ENCODE results near the gene TXNDC17.
"Not testable (repeated sequence)": the region's sequence is repeated elsewhere in the genome, so short reads cannot be mapped to it uniquely, and the experiment has no call there.

The TXNDC17 gene

DNA sequence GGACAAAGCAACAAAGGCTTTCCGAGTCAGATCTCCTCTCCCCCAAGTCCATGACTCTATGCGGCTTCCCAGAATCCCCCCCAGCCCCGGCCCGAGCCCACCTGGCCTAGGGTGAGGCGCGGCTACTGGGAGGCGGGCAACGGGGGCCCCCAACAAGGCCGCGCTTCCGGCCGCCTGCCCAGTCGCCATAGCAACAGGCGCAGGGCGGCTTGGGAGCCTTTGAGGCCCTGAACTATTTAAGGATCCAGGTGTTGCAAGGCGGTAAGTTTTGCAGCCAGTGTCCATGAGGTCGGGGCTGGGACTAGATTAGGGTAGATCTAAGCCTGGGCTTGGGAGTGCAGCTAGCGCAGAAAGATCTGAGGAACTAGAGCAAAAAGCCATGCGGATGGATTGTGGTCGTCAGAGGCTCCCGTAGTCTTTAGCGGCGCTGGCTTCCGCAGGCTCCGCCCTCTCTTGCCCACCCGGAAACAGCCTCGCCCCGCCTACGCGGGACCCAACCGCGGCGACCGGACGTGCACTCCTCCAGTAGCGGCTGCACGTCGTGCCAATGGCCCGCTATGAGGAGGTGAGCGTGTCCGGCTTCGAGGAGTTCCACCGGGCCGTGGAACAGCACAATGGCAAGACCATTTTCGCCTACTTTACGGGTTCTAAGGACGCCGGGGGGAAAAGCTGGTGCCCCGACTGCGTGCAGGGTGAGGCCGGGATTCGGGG lies at the start of gene TXNDC17, which contains the start of gene KIAA0753:
TSS of gene TXNDC17 (plus strand) at position 525 of the 711 bp plus-strand sequence. CDS start at position 548, 23 bp downstream.
TSS of gene KIAA0753 (minus strand) at position 176 of the 711 bp plus-strand sequence. CDS start 5,608 bp downstream, outside the sequence.
- TF ChIP-seq, protein P1, sequence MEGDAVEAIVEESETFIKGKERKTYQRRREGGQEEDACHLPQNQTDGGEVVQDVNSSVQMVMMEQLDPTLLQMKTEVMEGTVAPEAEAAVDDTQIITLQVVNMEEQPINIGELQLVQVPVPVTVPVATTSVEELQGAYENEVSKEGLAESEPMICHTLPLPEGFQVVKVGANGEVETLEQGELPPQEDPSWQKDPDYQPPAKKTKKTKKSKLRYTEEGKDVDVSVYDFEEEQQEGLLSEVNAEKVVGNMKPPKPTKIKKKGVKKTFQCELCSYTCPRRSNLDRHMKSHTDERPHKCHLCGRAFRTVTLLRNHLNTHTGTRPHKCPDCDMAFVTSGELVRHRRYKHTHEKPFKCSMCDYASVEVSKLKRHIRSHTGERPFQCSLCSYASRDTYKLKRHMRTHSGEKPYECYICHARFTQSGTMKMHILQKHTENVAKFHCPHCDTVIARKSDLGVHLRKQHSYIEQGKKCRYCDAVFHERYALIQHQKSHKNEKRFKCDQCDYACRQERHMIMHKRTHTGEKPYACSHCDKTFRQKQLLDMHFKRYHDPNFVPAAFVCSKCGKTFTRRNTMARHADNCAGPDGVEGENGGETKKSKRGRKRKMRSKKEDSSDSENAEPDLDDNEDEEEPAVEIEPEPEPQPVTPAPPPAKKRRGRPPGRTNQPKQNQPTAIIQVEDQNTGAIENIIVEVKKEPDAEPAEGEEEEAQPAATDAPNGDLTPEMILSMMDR (conservative IDR thresholded peaks at IDR 0.05; ENCODE audit: low read depth, low read length), result no peak
- H3K36me3 ChIP-seq (ENCODE audit: insufficient read depth), result no peaks in the 10 kb centered on the region
- H4K20me1 ChIP-seq (ENCODE audit: insufficient read depth), result no peaks in the 10 kb centered on the region
- H2AFZ ChIP-seq (ENCODE audit: low read depth), result peak within 1 kb of the TSS; percentile 34; the same call in 1 of the 2 replicates
- peak within 1 kb of the TSS; percentile 40 for H3K27ac ChIP-seq
- no peaks in the 10 kb centered on the region for H3K27me3 ChIP-seq (ENCODE audit: insufficient read depth, low read depth)
- H3K9ac ChIP-seq, result peak within 1 kb of the TSS; percentile 37; the same call in 1 of the 2 replicates
- no peaks in the 10 kb centered on the region for H3K4me1 ChIP-seq (ENCODE audit: low read depth, poor library complexity, severe bottlenecking)
- no peaks in the 10 kb centered on the region for H3K79me2 ChIP-seq (ENCODE audit: insufficient read depth, low read depth)
- H3K4me3 ChIP-seq (IDR thresholded peaks at IDR 0.05; ENCODE audit: insufficient read depth, low read depth, low read length), result no peak within 1 kb of the TSS
- H3K4me2 ChIP-seq, result peak within 1 kb of the TSS; percentile 17

DNA sequence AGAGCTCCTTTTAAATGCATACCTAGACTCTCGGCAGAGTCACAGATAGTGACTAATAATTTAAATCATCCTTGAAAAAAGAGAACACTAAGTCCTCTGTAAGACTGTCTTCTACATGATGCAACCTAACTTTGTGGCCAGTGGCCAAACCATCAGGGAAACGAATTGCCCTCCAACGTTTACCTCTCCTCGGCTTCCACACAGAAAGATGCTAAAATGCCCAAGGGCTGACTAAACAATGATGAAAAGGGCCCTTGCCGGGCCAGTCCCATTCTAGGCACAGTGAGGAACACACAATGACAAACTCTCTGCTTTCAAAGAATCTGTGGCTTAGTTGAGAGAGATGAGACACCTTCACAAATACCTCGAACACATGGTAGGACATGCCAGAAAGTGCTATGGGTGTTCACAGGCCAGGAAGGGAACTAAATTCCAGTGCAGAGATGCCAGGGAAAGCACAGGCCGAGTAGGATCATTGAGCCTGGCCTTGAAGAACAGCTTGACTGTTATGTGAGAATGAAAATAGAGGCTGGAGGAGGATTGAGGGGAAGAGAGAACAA lies 49.2 kb upstream of the TXNDC17 start:
- no peak overlapping the region for H2AFZ ChIP-seq (ENCODE audit: low read depth)
- no peak overlapping the region for H3K4me2 ChIP-seq

DNA sequence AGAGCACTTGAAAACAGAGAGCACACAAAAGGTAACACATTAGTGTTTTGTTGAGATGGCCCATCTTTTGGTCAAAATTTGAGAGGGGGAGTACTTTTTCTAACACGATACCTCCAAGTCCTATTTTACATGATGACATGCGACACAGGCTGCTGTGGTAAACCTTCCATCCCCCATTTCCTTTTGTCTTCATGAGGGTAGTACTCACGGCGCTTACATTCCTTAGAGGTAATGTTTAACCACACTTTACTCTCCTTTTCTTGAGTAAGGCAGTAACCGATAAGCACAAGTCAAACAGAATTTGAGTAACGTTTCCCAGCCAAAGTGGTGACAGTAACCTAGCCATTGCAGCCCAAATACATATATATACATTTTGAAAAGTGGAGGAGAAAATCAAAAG lies 48.7 kb upstream of the TXNDC17 start:
- H3K79me2 ChIP-seq (ENCODE audit: insufficient read depth, low read depth), result no peaks in the 10 kb centered on the region
- no peak overlapping the region for H3K9ac ChIP-seq
- H4K20me1 ChIP-seq (ENCODE audit: insufficient read depth), result no peaks in the 10 kb centered on the region
- H3K36me3 ChIP-seq (ENCODE audit: insufficient read depth), result no peaks in the 10 kb centered on the region
- H2AFZ ChIP-seq (ENCODE audit: low read depth), result no peak overlapping the region
- no peak overlapping the region for H3K4me2 ChIP-seq
- H3K4me1 ChIP-seq (ENCODE audit: low read depth, poor library complexity, severe bottlenecking), result no peaks in the 10 kb centered on the region
- no peak overlapping the region for H3K4me3 ChIP-seq (IDR thresholded peaks at IDR 0.05; ENCODE audit: insufficient read depth, low read depth, low read length)
- H3K27ac ChIP-seq, result no peak overlapping the region
- TF ChIP-seq, protein P1 (conservative IDR thresholded peaks at IDR 0.05; ENCODE audit: low read depth, low read length), result no peak
- H3K27me3 ChIP-seq (ENCODE audit: insufficient read depth, low read depth), result no peaks in the 10 kb centered on the region

More for the DNA sequence above, 49.2 kb upstream of the TXNDC17 start:
- TF ChIP-seq, protein P1 (conservative IDR thresholded peaks at IDR 0.05; ENCODE audit: low read depth, low read length), result no peak
- H3K4me3 ChIP-seq (IDR thresholded peaks at IDR 0.05; ENCODE audit: insufficient read depth, low read depth, low read length), result no peak overlapping the region
- no peaks in the 10 kb centered on the region for H4K20me1 ChIP-seq (ENCODE audit: insufficient read depth)
- H3K36me3 ChIP-seq (ENCODE audit: insufficient read depth), result no peaks in the 10 kb centered on the region
- no peaks in the 10 kb centered on the region for H3K79me2 ChIP-seq (ENCODE audit: insufficient read depth, low read depth)
- H3K4me1 ChIP-seq (ENCODE audit: low read depth, poor library complexity, severe bottlenecking), result no peaks in the 10 kb centered on the region
- no peaks in the 10 kb centered on the region for H3K27me3 ChIP-seq (ENCODE audit: insufficient read depth, low read depth)
- no peak overlapping the region for H3K9ac ChIP-seq
- H3K27ac ChIP-seq, result no peak overlapping the region

GRCh38 chr17:6593371-6593770 lies 47.5 kb upstream of the TXNDC17 start:
- H3K4me3 ChIP-seq (IDR thresholded peaks at IDR 0.05; ENCODE audit: insufficient read depth, low read depth, low read length); H3K27ac ChIP-seq; H2AFZ ChIP-seq (ENCODE audit: low read depth); H3K27me3 ChIP-seq (ENCODE audit: insufficient read depth, low read depth); H3K36me3 ChIP-seq (ENCODE audit: insufficient read depth); H4K20me1 ChIP-seq (ENCODE audit: insufficient read depth); H3K4me1 ChIP-seq (ENCODE audit: low read depth, poor library complexity, severe bottlenecking); H3K4me2 ChIP-seq; H3K9ac ChIP-seq; H3K79me2 ChIP-seq (ENCODE audit: insufficient read depth, low read depth): not testable (repeated sequence)

DNA sequence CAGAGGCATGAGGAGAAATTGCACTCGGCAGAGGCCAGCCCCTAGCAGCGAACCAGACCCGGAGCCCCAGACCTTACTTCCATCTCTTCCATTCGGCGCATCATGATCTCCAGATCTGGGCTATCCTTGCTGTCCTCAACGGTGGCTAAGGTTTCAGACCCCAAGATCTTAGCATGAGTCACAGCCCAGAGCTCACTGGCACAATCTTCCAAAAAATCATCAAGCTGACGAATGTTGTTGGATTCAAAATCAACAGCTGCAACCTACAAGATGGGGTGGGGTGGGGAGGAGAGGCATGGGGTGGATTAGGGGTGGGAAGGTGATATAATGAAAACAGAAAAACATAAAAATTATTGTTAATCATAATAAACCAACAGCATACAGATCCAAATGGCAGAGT lies 44.8 kb upstream of the TXNDC17 start:
- Histone ChIP-seq H3K27me3 (ENCODE audit: insufficient read depth, low read depth) (no peaks in the 10 kb centered on the region), H3K79me2 (ENCODE audit: insufficient read depth, low read depth) (no peaks in the 10 kb centered on the region), H3K4me2 (no peak overlapping the region), H3K27ac (no peak overlapping the region), H3K9ac (no peak overlapping the region), H3K4me3 (IDR thresholded peaks at IDR 0.05; ENCODE audit: insufficient read depth, low read depth, low read length) (no peak overlapping the region), H4K20me1 (ENCODE audit: insufficient read depth) (no peaks in the 10 kb centered on the region), H2AFZ (ENCODE audit: low read depth) (no peak overlapping the region), H3K36me3 (ENCODE audit: insufficient read depth) (no peaks in the 10 kb centered on the region), H3K4me1 (ENCODE audit: low read depth, poor library complexity, severe bottlenecking) (no peaks in the 10 kb centered on the region)
- TF ChIP-seq, protein P1 (conservative IDR thresholded peaks at IDR 0.05; ENCODE audit: low read depth, low read length), result no peak

Data from KMS-11 (cell line).